DMS153 (cell line): ENCODE results near the gene RIMBP2.
A peak's percentile ranks its signal among the peaks of the same experiment; 100 is the strongest.
"Not testable (repeated sequence)": the region's sequence is repeated elsewhere in the genome, so short reads cannot be mapped to it uniquely, and the experiment has no call there.

Source experiments
- DNase-seq: peaks from one replicate; lab custom pipeline; 2025; lab: John Stamatoyannopoulos, UW

RIMBP2 gene

DNA sequence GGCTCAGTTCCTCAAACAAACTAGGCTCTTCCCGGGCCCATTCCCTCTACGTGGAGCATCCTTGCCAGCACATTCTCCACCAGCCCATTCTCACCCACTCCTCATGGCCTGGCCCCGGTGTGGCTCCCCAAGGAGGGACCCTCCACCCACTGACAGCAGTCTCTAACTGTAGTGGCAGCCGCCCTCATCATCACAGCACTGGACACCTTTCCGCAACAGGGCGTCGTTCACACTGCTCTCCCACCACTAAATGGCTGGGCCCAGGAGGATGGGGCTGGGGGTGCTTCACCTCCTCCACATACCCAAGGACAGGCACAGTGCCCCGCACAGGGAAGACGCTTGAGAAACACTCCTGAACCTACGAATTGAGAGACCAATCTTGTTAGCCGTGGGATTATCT is 123.0 kb downstream of the RIMBP2 start:
- no peak for DNase-seq

DNA sequence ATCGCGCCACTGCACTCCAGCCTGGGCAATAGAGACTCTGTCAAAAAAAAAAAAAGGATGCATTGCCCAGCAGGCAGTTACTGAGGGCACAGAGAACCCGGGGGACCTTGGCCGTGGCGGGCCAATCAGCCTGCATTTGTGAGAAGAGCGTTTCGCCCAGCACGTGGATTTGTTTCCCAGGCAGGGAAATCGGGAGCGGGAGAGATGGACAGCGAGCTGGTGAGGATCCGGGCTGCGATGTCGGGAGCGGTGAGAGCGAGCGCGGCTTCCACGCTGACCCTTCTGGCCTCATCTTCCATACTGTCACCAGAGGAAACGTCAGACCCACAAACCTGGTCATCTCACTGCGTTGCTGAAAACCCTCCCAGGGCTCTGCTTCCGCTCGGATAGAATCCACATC is 123.5 kb downstream of the RIMBP2 start:
- DNase-seq: no peak

DNA sequence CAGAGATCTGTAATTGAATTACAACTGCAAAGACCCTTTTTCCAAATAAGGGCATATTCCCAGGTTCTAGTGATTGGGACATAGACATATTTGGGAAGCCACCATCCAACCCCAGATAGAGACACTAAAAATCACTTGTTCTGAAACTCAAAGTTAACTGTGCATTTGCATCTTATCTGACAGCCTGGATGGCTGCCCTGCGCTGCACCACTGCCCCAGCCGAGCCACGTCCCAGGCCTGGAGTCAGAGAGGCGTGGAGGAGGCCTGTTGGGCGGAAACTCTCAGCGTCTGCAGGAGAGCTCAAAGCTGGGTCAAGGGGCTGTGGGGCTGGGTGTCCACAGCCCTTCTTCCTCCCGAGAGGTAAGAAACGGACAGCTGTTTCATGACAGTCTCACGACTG is 124.4 kb downstream of the RIMBP2 start:
- no peak for DNase-seq

DNA sequence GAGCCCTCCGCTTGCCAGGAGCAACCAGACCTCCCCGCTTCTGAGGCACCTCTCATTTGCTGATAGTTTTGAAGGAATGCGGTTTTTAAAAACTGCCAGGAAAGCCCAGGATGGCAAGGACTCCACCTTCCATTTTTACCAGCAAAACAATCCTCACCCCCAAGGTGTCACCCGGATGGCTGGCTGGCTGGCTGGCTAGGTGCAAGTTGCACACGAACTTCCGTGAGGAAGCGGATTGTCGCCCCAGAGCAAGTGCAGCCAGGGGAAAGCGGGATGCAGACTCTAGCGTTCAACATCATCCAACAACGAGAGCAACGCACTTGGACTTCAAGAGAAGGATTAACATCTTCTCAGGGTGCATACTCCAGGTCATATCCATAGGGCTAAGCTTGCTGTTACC is 125.4 kb downstream of the RIMBP2 start:
- DNase-seq: no peak

DNA sequence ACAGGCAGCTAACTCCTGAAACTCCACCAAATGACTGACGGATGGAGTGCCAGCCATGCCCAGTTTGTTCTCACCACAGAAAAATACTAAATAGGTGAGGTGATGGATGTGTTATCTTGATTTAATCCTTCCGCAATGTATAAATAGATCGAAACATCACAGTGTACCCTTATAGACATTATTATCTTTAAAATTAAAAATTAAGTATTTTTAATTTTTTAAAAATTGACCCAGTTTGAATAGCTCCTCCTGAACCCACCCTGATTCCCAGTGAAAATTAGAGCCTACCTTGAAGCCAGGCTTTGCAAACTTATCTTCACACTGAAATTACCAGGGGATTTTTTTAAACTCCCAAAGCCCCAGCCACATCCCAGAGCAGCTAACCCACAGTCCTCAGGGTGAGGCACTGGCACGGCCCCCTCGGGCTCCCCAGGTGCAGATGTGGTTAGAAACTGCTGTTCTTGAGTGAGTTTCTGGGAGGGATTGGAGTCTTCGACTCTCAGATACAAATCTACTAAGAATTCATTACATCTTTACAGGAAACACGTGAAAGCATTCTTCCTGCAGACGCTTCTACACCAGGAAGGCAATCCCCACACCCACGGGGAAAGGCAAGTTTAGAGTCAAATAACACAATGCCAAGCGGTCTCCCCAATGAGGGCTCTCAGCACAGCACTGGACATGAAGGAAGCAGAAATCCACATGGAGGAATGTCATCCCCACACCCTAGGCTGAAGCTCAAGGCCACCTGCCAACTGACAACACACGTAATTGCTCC is 126.4 kb downstream of the RIMBP2 start:
- no peak for DNase-seq

DNA sequence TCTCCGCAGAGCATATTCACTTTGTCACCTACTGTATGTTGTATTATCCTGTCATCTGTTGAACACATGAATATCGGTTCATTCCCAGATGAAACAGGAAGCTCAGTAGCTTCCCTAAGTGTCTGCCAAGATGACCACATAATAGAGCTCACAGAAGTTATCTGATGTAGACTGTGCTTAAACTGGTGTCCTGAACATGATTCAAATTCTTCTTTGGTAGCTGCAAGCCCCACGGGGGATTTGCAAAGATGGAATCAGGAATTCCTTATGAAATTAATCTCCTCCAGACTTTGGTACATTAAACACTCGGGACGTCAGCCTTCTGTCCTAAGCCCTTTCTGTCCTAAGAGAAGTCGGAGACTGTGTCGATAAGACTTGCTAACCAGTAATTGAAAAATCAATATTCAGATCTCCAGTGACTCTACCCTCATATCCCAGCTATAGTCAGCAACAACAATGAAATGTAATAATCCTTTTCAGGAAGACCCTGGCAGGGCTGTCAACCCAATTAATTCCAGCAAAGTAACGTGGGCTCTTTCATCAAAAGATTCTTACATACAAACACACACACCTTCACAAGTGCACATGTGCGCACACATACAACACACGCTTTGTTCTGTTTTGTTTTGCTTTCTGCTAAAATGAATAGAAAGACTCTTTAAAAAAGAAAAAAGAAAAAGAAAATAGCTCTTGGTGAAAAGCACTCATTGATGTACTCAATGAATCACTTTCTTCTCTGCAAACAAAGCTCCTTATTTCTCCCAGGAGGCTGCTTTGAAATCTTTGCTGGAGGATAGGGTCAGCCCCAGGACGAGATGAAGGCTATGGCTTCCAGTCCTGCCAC is 127.2 kb downstream of the RIMBP2 start:
- no peak for DNase-seq

DNA sequence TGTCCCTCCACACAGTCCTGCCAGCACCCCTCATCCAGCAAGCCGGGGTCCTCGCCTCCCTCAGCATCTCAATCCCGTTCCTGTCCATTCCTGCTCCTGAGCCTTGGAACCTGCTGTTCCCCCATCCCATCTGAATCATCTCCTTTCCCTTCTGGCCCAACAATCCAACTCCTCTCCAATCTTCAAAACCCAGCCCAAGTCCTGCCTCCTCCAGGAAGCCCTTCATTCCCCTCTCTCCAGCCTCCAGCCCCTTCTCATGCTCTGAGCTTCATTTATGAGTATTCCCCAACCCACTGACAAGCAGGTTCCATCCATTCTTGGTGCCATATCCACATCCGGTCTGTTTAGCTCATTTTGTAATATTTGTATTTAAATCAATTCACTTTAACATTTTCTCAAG is 128.1 kb downstream of the RIMBP2 start:
- DNase-seq: no peak

DNA sequence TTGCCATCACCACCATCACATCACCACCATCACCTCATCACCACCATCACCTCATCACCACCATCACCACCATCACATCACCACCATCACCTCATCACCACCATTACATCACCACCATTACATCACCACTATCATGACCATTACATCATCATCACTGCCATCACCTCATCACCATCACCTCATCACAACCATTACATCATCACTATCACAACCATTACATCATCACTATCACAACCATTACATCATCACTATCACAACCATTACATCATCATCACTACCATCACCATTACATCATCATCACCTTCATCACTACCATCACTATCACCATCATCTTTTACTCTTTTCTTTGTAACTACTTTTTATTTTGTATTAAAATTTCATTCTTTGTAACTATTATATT is 131.6 kb downstream of the RIMBP2 start:
- not testable (repeated sequence) for DNase-seq

DNA sequence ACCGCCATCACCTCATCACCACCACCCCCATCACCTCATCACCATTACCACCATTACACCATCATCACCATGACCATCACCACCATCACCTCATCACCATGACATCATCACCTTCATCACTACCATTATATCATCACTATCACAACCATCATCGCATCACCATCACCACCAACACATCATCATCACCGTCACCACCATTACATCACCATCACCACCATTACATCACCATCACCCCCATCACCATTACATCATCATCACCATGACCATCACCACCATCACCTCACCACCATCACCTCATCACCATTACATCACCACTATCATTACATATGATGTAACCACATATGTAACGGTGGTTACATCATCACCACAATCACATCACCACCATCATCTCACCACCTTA is 132.3 kb downstream of the RIMBP2 start:
- DNase-seq: no peak

DNA sequence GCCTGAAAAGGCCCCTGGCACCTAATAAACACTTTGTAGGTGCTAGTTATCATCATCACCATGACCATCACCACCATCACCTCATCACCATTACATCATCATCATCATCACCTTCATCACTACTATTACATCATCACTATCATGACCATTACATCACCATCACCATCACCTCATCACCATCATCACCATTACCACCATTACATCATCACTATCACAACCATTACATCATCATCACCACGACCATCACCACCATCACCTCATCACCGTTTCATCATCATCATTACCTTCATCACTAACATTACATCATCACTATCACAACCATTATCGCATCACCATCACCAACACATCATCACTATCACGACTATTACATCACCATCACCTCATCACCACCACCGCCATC is 132.8 kb downstream of the RIMBP2 start:
- no peak for DNase-seq

DNA sequence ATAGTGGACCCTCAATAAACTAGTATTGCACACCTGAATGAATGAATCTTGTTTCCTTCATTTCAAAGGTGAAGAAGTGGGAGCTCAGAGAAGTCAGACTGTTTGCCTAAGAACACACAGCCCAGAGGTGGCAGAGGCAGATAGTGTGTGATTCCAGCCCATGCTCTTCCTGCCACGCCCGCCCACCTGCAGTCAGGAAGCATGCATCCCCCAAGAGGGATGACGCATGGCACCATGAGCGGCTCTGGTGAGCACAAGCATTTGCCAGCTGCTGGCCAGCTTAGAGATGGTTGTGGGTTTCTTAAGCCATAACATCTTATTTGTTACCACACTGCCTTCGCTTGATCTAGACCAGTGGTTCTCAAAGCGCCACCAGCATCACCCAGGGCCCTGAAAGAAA is 133.8 kb downstream of the RIMBP2 start:
- no peak for DNase-seq

DNA sequence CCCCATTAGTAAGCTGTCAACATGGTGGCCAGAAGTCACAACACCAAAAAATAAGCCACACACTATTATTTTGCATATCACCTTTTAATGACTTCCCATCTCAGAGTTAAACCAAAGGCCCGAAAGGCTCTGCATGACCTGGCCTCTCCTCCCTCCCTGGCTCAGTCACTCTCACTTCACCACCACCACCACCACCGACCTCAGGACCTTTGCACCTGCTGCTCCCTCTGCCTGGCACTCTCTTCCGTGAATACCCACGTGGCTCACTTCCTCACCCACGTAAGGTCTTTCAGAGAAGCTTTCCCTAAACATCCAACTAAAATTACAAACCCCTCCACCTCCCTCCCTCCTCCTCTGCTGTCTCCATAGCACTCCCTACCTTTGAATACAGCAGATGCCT is 134.3 kb downstream of the RIMBP2 start:
- no peak for DNase-seq

DNA sequence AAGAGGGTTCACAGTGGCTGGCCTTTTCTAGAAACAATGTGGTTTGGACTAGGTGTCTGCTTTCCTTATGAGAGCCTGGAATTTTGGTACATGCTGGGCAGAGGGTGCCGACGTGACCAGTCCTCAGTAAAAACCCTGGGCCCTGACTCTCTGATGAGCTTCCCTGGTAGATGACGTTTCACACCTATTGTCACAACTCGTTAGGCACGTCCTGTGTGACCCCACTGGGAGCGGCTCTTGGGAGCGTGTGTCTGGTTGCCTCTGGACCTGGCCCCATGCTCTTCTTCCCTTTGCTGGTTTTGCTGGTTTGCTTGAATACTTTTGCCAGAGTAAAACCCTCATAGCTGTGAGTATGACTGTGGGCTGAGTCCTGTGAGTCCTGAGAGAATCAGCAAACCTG is 136.9 kb downstream of the RIMBP2 start:
- no peak for DNase-seq

DNA sequence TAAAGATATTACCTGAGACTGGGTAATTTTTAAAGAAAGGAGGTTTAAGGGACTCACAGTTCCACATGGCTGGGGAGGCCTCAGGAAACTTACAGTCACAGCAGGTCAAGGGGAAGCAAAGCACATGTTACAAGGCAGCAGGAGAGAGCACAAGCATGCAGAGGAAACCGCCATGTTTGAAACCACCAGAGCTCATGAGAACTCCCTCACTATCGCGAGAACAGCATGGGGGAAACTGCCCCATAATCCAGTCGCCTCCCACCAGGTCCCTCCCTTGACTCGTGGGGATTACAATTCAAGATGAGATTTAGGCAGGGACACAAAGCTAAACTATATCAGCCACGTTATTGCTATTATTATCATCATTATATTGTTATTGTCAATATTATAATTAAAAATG is 138.7 kb downstream of the RIMBP2 start:
- DNase-seq: no peak

DNA sequence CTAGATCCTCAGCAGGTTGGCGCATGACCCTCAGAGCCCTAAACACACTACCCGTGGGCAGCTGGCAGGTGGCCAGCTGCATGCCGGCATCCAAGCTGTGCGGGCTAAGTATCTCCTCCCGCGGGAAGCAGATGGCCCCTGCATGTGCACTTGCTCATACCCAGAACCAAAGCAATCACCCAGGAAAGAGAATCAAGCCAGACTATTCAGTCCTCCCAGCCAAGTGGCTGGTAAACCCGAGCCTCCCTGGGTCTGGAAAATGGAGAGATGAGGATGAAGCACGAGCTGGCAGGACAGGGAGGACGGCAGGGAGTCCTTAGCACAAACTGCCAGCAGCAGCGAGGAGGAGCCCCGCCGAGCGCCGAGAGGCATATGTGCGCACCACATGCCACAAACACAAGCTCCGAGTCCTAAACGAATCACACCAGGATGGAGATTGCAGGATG is 139.7 kb downstream of the RIMBP2 start:
- peak; percentile 25 for DNase-seq

DNA sequence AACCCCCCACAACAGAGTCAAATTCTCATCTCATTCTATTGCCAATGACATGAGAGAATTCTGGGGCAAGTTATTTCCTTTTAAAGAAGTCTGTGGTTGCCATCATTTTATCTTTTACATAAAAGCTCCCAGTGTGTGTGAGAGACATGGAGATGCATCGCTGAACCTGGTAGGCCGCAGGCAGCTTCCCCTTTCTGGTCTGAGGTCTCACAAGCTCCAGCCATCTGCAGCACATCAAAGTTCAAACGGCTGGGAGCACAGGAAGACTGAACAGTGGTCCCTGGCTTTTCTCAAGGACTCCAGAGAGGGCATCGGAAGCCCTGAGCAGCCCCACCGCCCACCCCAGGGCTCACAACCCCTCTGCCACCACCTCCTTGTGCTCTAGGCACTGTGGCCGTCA is 141.7 kb downstream of the RIMBP2 start:
- no peak for DNase-seq

DNA sequence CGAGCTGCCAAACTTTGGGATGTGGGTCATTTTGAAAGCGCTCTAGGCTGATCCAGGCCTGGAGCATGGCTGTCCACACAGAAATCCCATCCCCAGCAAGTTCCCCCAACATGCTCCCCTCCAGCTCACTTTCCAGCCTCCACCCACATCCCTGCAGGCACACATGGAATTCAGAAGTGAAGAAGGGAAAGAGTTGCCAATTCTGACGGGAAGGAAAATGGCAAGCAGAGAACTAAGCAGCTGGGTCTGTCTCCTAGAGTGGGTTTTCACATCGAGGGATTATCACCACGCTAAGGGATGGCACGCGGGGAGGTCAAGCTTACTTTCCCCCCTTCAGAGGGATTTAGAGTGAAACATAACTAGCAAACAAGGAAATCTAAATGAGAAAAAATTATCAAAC is 142.3 kb downstream of the RIMBP2 start:
- no peak for DNase-seq

DNA sequence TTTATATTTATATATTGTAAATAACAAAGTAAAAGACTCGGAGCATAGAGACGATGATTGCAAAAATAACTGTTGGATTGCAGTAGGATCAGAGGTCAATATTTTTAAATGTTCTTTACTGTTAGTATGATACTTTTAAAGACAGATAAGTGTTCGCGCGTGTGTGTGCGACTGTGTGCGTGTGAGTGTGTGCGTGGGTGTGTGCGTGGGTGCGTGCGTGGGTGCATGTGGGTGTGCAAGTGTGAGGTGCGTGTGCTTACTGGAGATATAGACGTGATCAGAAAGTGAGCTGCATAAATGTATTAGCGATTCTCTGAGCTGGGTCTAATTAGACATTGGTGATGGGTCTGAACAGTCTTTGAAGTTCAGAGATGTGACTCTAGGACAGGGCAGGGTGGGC is 142.9 kb downstream of the RIMBP2 start:
- no peak for DNase-seq

DNA sequence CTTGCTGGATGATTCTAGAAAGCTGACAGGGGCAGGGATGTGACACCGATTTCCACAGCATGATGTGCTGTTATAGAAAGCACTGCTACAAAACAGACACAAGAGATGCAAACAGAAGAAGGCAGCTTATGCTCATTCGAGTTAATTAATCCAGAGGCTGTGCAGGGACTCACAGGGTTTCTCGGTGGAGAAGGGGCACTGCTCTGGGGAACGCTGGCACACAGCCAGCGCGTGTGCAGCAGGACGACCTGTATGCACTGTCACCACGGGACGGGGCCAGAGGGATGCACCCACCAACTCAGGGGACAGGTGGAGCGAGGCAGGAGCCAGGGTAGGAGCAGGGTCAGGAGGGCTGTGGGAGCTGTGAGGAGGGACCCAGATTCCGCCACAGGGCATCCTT is 143.5 kb downstream of the RIMBP2 start:
- no peak for DNase-seq

DNA sequence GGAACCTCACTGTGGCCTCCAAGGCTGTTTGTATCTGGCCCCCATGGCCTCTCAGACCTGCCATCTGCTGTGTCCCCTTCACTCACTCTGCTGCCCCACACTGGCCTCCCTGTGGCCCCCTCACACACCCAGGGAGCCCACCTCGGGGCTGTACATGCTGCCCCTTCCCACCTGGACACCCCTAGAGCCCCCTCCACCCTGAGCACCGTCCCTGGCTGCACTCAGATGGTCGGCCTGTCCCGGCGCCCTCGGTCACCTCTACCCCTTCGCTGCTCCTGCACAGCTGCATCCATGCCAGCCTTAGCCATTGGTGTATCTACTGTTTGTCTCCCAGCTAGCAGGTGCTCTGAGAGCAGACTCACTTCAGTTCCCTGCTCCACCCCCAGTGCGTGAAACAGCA is 144.4 kb downstream of the RIMBP2 start:
- DNase-seq: no peak

DNA sequence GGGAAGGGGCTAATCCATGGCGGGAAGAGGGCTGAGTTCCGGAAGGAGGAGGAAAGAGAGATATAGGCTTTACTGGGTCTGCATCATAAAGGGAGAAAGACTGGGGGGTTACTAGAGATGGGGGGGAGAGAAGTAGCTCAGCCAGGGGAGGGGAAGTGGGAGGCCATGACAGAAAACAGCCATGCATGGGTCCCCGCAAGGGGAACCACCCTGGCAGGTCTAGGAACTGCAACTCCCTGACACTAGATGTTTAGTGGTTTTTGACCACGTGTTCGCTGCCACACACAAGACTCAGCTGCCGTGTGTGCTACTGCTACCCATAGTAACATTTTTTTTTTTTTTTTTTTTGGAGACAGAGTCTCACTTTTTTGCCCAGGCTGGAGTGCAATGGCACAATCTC is 145.0 kb downstream of the RIMBP2 start:
- DNase-seq: no peak

DNA sequence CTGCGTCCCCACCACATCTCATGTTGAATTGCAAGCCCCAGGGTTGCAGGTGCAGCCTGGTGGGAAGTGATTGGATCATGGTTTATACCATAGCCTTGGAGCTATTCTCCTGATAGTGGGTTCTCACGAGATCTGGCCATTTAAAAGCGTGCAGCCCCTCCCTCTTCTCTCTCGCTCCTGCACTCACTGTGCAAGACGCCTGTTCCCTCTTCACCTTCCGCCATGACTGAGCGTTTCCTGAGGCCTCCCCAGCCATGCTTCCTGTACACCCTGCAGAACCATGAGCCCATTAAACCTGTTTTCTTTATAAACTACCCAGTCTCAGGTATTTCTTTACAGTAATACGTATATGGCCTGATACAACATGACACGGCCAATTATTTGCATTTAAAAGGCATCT is 146.6 kb downstream of the RIMBP2 start:
- no peak for DNase-seq

DNA sequence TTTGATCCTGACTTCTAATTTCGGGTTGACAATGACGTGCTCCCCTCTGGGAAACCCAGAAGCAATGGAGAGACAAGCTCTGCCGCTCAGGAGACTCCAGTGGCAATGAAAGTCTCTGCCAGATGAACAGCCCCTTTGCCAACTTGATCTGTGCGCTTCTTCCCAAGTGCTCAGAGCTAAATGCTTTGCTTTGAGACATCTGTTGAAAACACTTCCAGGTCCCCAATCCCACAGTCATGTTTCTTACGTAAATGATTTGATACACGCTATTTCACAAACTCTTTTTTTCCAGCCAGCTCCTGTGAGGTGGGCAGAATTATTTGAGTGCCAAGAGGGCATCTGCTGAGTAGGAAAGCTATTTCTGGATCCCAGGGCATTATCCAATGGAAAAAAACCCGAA is 147.6 kb downstream of the RIMBP2 start:
- DNase-seq: no peak

DNA sequence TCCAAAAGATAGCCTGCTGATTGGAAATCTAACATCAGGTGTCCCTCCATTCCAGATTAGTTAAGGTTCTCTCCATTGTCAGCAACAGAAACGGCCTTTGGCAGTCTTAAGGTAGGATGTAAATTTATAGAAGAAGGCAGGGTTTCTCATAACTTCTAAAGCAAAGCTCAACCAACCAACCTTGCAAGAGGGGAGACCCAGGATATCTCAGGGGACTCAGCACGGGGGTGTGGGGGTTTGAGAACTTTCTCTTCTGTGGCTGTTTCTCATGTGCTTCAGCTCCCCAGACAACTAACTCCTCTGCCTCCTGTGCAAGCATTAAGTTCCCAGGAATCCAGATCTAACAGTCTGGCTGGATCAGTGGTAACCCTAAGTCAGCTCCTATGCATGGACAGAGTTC is 148.1 kb downstream of the RIMBP2 start:
- DNase-seq: no peak
